T-helper 1 cell treated with Interleukin-12 subunit alpha and Interleukin-12 subunit beta and Interleukin-4 antibody, amounts not matched to agents 30 μg/mL and 1 μg/mL, for 36 hours (primary cell): ENCODE data around the gene RBM33.

ENCODE experiments used
- H3K27ac Mint-ChIP-seq: one replicate; pipeline ENCODE4 v1.8.0; 2021; ENCODE audit warnings: mild to moderate bottlenecking, mixed read lengths
- H3K27me3 Mint-ChIP-seq: one replicate; pipeline ENCODE4 v1.8.0; 2021; ENCODE audit warnings: low read depth, mixed read lengths
- H3K36me3 Mint-ChIP-seq: one replicate; pipeline ENCODE4 v1.8.0; 2021; ENCODE audit warnings: low read depth, mixed read lengths
- H3K4me1 Mint-ChIP-seq: one replicate; pipeline ENCODE4 v1.8.0; 2021; ENCODE audit warnings: low read depth, mixed read lengths
- H3K4me3 Mint-ChIP-seq: one replicate; pipeline ENCODE4 v1.8.0; 2021; ENCODE audit warnings: mild to moderate bottlenecking, moderate library complexity, mixed read lengths
- H3K9me3 Mint-ChIP-seq: one replicate; pipeline ENCODE4 v1.8.0; 2021; ENCODE audit warnings: mixed read lengths

RBM33 gene

DNA sequence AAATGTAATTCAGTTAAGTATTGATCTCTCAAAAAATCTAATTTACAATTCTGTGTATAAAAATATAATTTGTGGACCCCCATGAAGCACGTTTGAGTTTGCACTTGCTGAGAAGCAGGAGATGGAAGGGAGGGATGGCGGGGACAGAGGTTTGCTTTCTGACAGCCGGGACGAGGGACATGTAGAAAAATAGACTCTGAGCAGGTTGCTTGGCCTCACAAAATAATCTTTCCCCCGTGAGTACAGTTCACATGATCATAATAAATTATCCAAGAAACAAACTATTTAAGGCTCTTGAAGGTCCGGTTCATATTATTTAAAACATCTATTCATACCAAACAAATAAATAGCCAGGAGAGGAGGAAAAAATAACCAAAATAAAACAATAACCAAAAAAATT, 157.8 kb downstream of the RBM33 start:
- H3K4me1 Mint-ChIP-seq = peaks cover 16% of the 10 kb centered on the region
- H3K9me3 Mint-ChIP-seq = no peaks in the 10 kb centered on the region
- peak overlapping the region; percentile 62 for H3K27ac Mint-ChIP-seq
- H3K36me3 Mint-ChIP-seq = peaks cover 1% of the 10 kb centered on the region
- H3K4me3 Mint-ChIP-seq = peak overlapping the region; percentile 56
- peaks cover 74% of the 10 kb centered on the region for H3K27me3 Mint-ChIP-seq

DNA sequence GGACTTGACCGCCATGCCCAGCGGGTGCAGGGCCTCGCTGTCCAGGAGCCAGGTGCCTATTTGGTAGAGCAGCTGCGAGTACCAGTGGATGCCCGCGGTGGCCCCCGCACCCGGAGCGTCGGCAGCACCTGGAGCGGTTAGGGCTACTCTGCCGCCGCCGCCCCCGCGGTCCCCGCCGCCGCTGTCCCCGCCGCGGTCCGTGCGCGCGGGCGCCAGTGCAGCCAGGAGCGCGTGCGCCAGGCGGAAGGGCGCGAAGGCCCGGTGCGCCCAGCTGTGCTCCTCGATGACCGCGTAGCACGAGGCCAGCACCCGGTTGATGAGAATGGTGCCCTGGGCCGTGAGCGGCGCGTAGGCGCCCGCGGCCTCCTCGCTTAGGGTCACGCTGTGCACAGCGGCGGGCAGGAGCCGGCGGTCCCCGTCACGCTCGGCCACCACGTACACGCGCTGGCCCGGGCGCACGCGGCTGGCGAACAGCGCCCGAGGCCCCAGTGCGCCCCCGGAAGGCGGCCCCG, 158.5 kb downstream of the RBM33 start:
- Mint-ChIP-seq H3K36me3 (peaks cover 1% of the 10 kb centered on the region), H3K9me3 (no peaks in the 10 kb centered on the region), H3K27ac (no peak overlapping the region), H3K4me1 (peaks cover 19% of the 10 kb centered on the region), H3K27me3 (peaks cover 80% of the 10 kb centered on the region), H3K4me3 (no peak overlapping the region)

DNA sequence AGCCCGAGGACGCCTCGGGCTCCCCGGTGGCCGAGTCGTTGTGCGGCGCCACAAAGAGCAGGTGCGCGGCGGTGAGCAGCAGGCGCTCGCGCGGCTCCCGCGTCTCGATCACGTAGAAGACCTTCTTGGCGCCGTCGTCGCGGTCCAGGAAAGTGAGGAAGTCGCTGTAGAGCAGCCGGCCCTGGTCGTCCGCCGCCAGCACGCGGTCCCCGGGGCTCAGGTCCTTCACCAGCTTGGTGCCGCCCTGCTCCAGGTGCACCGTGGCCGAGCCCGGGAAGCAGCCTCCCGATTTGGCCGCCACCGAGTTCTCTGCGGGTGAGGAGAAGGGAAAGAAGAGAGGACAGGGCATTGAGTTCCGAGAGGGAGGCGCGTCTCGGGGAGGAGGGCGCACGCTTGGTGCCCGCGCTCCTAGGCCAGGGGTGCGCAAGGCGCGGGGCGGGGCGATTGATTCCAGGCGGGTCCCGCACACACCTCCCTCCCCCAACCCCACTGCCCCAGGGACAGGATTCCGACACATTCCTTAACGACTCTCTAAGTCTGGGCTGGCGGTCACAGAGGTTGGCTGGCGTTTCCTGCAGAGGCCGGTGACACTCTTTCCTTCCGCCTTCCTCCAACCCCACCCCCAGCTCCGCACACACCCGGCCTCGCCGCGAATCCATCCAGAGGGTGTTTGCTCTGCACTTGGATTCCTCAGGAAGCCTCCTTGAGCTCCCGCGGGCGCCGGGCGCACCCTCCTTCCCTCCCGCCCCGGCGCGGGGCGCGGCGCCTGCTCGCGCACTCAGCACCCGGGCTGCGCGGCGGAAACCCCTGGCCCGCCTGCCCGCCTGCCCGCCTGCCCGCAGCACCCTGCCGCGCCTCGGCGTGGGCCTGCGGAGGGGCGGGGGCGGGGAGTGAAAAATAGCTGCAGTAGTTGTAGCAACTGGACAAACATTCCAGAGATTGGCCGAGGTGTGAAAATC, 159.2 kb downstream of the RBM33 start:
- peaks cover 1% of the 10 kb centered on the region for H3K36me3 Mint-ChIP-seq
- peaks cover 16% of the 10 kb centered on the region for H3K4me1 Mint-ChIP-seq
- peak overlapping the region; percentile 73 for H3K4me3 Mint-ChIP-seq
- H3K27ac Mint-ChIP-seq = peak overlapping the region; percentile 62
- H3K27me3 Mint-ChIP-seq = peaks cover 76% of the 10 kb centered on the region
- no peaks in the 10 kb centered on the region for H3K9me3 Mint-ChIP-seq

- H3K36me3 Mint-ChIP-seq = peaks cover 1% of the 10 kb centered on the region
- no peaks in the 10 kb centered on the region for H3K9me3 Mint-ChIP-seq
- peaks cover 14% of the 10 kb centered on the region for H3K4me1 Mint-ChIP-seq
- H3K27me3 Mint-ChIP-seq = peaks cover 76% of the 10 kb centered on the region
- H3K27ac Mint-ChIP-seq = no peak overlapping the region
- H3K4me3 Mint-ChIP-seq = no peak overlapping the region
These were observed 160.0 kb downstream of the RBM33 start for GRCh38 chr7:155804431-155804831.

GRCh38 chr7:155804897-155805825, 160.7 kb downstream of the RBM33 start:
- peaks cover 71% of the 10 kb centered on the region for H3K27me3 Mint-ChIP-seq
- H3K36me3 Mint-ChIP-seq = peaks cover 1% of the 10 kb centered on the region
- H3K4me3 Mint-ChIP-seq = peak overlapping the region; percentile 58

GRCh38 chr7:155805826-155806095, 161.3 kb downstream of the RBM33 start:
- Mint-ChIP-seq H3K27ac (no peak overlapping the region), H3K4me3 (no peak overlapping the region), H3K36me3 (peaks cover 1% of the 10 kb centered on the region), H3K27me3 (peaks cover 71% of the 10 kb centered on the region), H3K9me3 (no peaks in the 10 kb centered on the region), H3K4me1 (peaks cover 12% of the 10 kb centered on the region)

More at GRCh38 chr7:155804897-155805825, 160.7 kb downstream of the RBM33 start:
- Mint-ChIP-seq H3K4me1 (peaks cover 12% of the 10 kb centered on the region), H3K9me3 (no peaks in the 10 kb centered on the region), H3K27ac (no peak overlapping the region)

DNA sequence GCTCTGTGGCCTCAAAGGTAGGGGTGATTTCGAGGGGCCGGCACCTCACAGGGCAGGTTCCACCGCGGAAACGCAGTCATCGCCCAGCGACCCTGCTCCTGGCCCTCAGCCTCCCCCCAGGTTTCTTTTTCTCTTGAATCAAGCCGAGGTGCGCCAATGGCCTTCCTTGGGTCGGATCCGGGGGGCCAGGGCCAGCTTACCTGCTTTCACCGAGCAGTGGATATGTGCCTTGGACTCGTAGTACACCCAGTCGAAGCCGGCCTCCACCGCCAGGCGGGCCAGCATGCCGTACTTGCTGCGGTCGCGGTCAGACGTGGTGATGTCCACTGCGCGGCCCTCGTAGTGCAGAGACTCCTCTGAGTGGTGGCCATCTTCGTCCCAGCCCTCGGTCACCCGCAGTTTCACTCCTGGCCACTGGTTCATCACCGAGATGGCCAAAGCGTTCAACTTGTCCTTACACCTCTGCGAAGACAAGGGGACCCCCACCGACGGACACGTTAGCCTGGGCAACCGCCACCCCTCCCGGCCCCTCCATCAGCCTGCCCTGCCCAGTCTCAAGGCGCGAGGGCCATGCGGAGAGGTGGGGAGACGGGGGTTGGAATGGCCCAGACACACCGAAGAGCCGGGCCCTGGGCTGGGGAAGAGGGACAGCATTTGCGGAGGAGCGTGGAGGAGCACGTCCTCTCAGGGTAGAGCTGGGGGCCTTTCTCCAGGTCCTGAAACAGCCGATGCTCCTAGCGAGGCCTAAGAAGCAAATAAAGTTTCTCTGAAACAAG, 161.8 kb downstream of the RBM33 start:
- H3K4me1 Mint-ChIP-seq = peaks cover 12% of the 10 kb centered on the region
- H3K27ac Mint-ChIP-seq = no peak overlapping the region
- peaks cover 1% of the 10 kb centered on the region for H3K36me3 Mint-ChIP-seq
- H3K27me3 Mint-ChIP-seq = peaks cover 71% of the 10 kb centered on the region
- H3K4me3 Mint-ChIP-seq = no peak overlapping the region
- H3K9me3 Mint-ChIP-seq = no peaks in the 10 kb centered on the region

DNA sequence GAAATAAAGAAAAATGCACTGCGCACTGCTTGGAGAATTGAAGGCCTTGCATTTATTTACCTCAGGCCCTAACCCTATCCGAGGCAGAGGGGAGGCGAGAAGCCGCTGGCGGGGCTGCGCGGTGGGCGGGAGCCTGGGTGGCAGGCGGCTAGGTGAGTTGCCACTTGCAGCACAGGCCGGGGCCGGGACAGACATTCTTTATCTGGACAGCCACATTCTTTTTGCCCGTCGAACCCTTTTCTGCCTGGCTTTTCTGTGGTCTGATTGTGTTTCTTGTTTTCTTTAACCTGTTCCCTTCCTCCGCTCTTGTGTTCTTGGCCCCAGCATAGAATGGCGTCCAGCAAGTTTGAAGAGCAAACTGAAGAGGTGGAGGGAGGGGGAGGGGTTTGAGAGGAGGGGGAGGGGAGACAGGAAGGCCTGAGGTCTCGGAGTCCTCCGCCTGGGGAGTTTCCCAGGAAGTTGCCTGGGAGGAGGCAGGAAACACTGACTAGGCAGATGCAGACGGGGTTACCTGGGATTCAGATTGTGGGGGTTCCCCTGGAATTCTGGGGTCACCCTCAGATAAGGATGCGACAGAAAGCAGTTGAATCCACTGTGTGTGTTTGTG, 162.7 kb downstream of the RBM33 start:
- H3K27ac Mint-ChIP-seq = peak overlapping the region; percentile 26
- peaks cover 1% of the 10 kb centered on the region for H3K36me3 Mint-ChIP-seq
- H3K9me3 Mint-ChIP-seq = no peaks in the 10 kb centered on the region
- H3K4me1 Mint-ChIP-seq = peaks cover 19% of the 10 kb centered on the region
- no peak overlapping the region for H3K4me3 Mint-ChIP-seq
- peaks cover 73% of the 10 kb centered on the region for H3K27me3 Mint-ChIP-seq

DNA sequence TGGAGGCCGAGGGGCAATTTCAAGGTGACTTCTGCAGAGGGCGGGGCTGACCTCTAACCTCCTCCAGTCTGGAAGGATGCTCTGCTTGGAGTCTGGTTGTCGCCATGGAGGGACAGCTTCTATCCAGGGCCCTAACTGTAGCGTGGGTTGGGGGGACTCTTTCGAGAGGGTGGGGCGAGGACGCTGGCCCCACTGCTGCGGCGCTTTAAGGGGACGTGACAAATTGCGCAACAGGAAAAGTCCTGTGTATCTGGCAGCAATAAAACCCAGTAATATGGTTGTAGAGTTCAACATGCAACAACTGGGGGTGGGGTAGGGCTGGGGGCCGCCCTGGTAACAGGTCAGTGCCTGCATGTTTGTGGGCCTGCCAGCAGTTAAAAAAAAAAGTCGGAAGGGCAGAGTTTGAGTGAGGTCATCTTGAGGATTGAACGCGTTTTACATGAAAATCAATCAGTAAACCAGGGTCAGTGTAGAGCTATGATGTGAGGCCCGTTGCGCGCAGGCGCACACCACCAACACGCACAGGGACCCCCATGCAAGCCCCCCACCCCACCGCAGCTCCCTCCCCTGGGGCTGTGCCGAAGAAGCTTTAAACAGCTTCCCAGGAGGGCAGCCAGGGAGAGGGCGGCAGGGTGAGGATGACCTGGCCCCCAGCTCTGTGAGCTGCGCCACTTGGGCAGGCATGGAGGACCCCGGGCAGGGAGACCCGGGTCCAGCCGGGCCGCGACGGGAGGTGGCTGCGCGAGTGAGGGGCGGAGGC, 163.5 kb downstream of the RBM33 start:
- no peaks in the 10 kb centered on the region for H3K36me3 Mint-ChIP-seq
- no peak overlapping the region for H3K4me3 Mint-ChIP-seq
- H3K27ac Mint-ChIP-seq = no peak overlapping the region
- no peaks in the 10 kb centered on the region for H3K9me3 Mint-ChIP-seq
- peaks cover 19% of the 10 kb centered on the region for H3K4me1 Mint-ChIP-seq
- peaks cover 76% of the 10 kb centered on the region for H3K27me3 Mint-ChIP-seq

DNA sequence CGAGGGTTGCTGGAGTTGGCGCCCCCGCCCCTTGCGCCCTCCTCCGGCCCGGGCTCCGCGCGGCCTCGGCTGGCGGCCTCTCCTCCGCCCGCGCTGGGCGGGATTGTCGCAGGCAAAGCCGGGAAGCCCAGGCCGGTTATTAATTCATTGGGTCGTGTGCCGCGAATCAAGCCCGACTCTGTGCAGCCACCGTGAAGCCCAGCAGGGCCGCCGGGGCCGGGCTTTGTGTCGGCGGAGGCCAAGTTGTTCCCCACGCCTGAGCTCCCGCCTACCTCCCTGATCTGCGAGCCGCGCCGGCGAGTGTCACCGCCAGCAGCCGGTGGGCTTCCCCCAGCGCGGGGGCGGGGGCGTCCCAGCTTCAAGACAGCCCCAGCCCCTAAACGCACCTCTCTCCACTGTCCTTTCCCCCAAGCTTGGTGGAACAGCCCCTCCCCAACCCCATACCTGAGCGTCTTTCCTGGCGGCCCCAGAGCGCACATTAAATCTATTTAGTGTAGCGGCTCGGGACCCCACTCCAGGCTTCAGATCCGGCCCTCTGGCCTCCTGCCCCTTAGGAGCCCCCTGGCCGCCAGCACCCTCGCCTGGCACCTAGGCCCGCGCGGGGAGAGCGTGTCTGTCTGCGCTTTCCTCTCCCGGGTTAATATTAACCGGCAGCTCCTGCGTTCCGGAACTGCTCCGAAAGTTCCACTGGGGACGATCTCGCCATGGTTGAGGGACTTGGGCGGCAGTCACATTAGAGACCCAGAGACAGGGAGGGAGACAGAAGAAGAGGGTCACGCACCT, 164.3 kb downstream of the RBM33 start:
- peaks cover 79% of the 10 kb centered on the region for H3K27me3 Mint-ChIP-seq
- H3K36me3 Mint-ChIP-seq = no peaks in the 10 kb centered on the region
- H3K4me3 Mint-ChIP-seq = no peak overlapping the region
- peaks cover 16% of the 10 kb centered on the region for H3K4me1 Mint-ChIP-seq
- H3K9me3 Mint-ChIP-seq = no peaks in the 10 kb centered on the region
- peak overlapping the region; percentile 41 for H3K27ac Mint-ChIP-seq

DNA sequence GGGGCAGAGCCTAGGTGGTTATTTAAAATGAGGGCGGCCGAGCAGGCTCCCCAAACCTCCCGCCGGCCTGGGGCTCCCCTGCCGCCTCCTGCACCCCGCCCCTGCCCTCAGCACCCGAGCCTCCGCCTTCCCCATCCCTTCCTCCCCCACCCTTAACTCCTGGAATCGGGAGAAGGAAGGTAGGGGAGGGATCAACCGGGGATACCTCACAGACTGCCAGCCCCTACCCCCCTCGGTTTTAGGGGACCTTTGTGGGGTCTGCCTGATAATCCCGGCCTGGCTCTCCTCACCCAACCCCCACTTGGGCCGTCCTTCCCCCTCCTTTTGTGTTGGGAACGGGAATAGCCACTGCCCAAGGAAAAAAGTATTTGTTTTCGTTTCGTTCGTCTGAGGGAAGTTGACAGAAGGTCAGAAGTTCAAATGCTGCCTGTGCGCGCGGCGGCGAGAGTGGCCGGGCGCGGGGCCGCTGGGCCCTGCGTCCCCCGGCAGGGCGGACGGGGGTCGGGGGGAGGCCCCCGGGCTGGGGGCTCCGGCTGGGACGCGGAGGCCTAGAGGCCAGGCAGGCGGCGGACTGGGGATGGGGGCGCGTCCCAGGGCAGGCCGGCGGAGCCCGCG, 165.0 kb downstream of the RBM33 start:
- H3K4me3 Mint-ChIP-seq = no peak overlapping the region

GRCh38 chr7:155809947-155810769, 165.7 kb downstream of the RBM33 start:
- no peak overlapping the region for H3K4me3 Mint-ChIP-seq
- peaks cover 13% of the 10 kb centered on the region for H3K4me1 Mint-ChIP-seq
- no peaks in the 10 kb centered on the region for H3K9me3 Mint-ChIP-seq
- no peaks in the 10 kb centered on the region for H3K36me3 Mint-ChIP-seq
- no peak overlapping the region for H3K27ac Mint-ChIP-seq
- peaks cover 76% of the 10 kb centered on the region for H3K27me3 Mint-ChIP-seq

More for the DNA sequence above, 165.0 kb downstream of the RBM33 start:
- no peaks in the 10 kb centered on the region for H3K36me3 Mint-ChIP-seq
- H3K27ac Mint-ChIP-seq = peak overlapping the region; percentile 57
- peaks cover 80% of the 10 kb centered on the region for H3K27me3 Mint-ChIP-seq
- no peaks in the 10 kb centered on the region for H3K9me3 Mint-ChIP-seq
- peaks cover 14% of the 10 kb centered on the region for H3K4me1 Mint-ChIP-seq
